ENCODE results near the gene ANO10.

GRCh38 chr3:43649365-43649968 is 27.7 kb upstream of the ANO10 start:
- TF ChIP-seq CTCF (IDR thresholded peaks at IDR 0.05; ENCODE audit: control extremely low read depth in 1 of 3, insufficient read depth in 1 of 3, low read depth in 1 of 3, low read length in 3 of 3) (no peak), EP300 (IDR thresholded peaks at IDR 0.05; ENCODE audit: borderline replicate concordance in 1 of 2, low read depth in 2 of 2, low read length in 2 of 2) (no peak), EGR1 (IDR thresholded peaks at IDR 0.05; ENCODE audit: borderline replicate concordance, low read depth, low read length) (no peak), NRF1 (IDR thresholded peaks at IDR 0.05; ENCODE audit: low read depth, low read length) (no peak), EZH2 (IDR thresholded peaks at IDR 0.05; ENCODE audit: low read depth, low read length, severe bottlenecking) (no peak), BRCA1 (IDR thresholded peaks at IDR 0.05; ENCODE audit: low read depth, low read length) (no peak), PHF8 (conservative IDR thresholded peaks at IDR 0.05; ENCODE audit: low read depth, low read length) (no peak), E2F6 (IDR thresholded peaks at IDR 0.05) (no peak), YY1 (IDR thresholded peaks at IDR 0.05; ENCODE audit: low read depth, low read length) (no peak), POLR2A (IDR thresholded peaks at IDR 0.05; ENCODE audit: control extremely low read depth in 1 of 2, low read depth in 2 of 2, low read length in 2 of 2) (no peak), GABPA (IDR thresholded peaks at IDR 0.05; ENCODE audit: borderline replicate concordance, insufficient read depth, low read length) (no peak), BCL11A (IDR thresholded peaks at IDR 0.05; ENCODE audit: low read depth in 2 of 2, low read length in 2 of 2) (no peak)

Measured in H1 (cell line).